ENCODE data around the gene CHN1.

CHN1 gene

DNA sequence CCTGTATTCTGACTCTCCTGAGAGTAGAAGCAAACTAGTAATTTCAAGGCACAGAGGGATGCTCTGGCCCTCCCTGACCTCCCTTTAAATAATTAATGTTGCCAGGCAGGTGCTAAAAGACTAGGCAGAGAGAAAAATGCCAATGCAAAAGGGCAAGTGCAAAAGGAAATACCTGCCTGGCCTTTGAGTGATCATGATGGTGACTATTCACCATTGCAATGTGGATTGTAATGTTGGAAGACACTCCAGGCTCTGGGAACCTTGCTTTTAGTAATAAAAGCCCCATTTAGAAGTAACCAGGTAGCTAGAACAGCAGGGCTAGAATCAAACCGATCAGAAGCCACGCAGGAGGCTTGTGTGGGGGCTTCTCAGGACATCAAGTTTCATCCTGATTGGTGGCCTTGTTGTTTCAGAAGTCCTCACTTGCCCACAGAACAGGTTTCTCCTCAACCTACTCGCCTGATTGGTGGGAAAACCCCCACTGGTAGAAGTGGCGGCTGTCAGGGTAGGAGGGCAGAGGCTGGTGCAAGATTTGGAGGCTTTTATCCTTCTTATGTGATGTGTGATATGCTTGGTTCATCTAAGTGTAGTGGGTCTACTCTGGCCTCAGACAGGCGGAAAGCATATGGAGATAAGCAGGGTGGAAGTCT is 224.9 kb downstream of the CHN1 start:
- DNase-seq, result no peak

DNA sequence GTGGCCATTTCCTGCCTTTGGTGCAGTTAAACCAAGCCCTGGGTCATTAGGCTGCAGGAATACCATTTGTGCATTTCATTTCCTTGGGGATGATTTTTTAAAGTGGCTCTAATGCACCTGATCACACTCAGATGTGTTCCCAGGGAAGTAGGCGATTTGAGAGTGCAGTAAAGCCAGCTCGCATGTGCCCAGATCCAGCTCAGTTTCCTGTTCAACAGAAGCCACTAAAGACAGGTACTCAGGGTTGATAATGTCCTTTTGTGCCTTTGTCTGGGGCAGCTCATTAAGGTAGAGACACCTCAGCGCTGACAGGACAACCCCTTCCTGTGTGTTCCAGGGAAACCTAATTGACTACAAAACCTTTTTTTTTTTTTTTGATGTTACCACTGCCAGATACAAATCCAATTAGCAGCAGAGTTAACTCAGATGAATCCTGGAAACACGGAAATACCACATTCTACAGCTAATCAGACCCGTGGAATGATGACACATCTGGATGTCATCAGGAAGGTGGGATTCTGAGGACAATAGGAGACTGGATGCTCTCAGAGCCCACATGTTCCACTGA is 225.7 kb downstream of the CHN1 start:
- no peak for DNase-seq

- peak; percentile 69 for DNase-seq
Observed at GRCh38 chr2:174778085-174778981, 226.8 kb downstream of the CHN1 start.

DNA sequence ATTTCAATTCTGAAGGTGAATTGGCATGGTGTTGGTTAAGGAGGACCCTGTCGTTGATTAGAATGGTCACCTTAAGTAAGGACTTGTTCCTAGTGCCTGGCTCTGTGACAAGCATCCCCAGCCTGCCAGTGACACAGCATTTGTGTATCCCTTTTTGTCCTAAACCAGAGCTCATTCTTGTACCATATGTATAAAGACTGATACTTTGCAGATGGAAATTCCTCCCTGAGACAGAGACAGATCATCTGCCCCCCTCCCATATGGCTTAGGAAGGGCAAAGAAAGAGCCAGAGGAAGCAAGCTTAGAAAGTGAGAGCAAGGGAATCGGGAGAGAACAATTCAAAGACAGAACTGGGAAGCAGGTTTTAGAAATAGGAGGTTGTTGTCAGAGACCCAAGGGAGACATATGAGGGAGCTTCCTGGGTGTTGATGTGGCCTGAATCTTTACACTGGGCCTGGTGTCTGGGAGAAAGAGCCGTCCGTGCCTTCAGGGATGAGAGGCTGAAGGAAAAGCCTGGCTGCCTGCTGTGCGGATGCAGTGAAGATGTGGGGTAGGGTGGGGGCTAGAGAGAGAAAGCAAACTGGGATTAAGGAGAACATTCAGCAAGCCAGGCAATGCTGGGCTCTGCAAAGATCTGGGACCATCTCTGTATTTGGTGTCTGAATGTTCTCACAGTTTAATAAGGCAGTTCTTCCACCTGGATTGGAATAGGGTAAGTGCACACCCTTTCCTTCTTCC is 227.7 kb downstream of the CHN1 start:
- no peak for DNase-seq

GRCh38 chr2:174776675-174777074 is 228.5 kb downstream of the CHN1 start:
- DNase-seq, result no peak

DNA sequence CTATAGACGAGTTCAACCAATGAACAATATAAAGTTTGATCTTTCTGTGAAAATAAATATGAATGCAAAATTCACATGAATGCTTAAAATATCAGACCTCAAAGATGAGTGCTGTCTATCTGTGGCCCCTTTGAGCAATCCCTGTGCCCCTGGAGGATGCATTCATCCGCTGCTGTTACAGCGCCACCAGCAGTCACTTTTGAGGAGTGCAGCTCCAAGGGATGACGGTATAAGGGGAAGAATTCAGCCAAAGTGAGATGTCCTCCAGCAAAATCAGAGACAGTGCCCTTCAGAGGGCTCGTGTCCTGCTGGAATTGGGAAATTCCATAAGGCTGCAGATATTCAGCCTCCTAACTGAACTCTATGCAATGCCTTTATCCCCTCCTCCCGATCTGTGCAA is 229.0 kb downstream of the CHN1 start:
- DNase-seq, result no peak

- DNase-seq, result no peak
Observed at GRCh38 chr2:174775571-174775980, 229.6 kb downstream of the CHN1 start.

DNA sequence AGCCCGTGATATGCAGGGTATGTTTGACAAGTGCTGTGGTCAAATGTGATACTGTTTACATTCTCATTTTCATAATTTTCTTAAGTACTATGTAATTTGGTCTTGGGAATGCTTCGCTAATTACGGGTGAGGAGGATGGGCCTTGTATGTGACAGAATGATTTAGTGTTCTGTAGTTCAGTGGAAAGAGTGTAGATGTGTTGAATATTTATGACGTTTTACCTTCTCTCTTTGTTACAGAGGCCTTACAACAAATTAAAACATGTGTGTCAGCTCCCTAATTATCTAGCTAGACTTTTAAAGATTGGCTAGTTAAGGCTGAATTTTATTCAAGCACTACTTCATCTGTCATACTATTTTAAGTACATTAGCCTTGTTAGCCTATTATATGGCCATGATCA is 230.3 kb downstream of the CHN1 start:
- no peak for DNase-seq

DNA sequence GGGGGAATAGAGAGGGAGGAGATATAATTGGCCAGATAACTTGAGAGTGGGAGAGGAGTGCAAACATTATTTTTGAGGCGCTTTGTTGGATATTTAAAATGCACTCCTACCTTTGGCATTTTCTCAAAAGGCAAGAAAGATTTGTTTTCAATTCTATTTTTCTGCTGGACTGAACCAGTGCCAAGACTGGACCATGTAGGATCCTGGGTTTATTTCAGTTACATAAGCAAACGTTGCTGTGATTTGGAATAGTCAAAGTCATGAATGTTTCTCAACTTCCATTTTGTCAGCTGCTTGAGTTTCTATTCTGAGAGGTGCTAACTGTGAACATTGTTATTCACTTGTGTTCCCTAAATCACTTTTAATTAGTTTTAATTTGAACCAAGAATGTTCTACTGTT is 232.0 kb downstream of the CHN1 start:
- DNase-seq, result no peak

- DNase-seq, result no peak
Observed at GRCh38 chr2:174772472-174772801, 232.7 kb downstream of the CHN1 start.

DNA sequence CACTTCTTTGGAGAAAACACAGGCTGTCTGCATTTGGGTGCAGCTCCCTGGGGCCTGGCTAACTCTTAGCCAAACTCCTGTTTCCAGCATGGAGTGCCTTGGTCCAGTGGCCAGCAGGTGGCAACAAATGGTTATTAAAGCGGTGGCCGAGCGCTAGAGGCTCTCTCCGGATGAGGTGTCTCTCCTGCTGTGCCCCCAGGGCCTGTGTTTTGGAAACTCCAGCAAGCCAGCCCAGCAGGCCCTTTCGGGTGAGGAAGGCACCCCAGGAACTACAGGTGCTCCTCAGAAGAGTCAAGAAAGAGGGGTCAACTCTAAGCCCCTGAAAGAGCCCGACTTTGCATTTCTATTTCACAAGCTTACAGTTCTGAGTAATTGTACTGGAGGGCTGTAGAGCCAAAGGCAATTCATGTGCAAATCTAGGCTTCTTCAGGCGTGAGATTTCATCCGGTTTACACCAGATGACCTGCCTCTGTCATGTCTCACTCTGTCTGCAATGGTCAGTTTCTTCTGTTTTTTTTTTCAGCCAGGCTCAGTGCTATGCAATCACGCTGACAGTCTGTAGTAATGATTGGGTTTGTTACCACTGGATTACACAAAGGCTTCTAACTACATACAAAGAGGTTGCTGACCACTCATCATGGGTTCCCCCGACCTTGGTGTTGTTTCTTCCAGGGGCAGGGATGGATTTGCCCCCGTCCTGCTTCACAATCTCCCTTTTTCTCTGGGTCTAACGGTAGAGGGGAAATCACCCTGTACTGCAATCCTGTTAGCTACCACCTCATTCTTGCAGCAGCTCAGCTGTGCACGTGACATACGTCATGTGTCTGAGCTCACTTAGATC is 233.3 kb downstream of the CHN1 start:
- DNase-seq, result peak; percentile 42

- no peak for DNase-seq
Observed at GRCh38 chr2:174771136-174771535, 234.0 kb downstream of the CHN1 start.

DNA sequence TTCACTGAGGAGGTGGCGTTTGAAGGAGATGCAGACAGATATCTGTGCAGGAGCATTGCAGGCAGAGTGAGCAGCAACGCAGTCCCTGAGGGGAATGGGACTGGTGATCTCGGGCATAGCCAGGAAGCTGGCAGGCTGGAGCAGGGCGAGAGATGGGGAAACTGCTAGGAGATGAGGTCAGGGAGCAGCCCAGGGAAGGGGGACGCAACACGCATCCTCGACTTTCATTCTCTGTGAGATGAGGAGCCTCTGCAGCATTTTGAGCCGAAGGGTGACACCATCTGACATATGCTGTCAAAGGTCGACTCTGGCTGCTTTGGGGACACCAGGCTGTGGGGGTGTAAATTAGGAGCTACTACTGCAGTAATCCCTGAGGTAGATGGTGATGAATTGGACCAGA is 236.6 kb downstream of the CHN1 start:
- DNase-seq, result no peak

DNA sequence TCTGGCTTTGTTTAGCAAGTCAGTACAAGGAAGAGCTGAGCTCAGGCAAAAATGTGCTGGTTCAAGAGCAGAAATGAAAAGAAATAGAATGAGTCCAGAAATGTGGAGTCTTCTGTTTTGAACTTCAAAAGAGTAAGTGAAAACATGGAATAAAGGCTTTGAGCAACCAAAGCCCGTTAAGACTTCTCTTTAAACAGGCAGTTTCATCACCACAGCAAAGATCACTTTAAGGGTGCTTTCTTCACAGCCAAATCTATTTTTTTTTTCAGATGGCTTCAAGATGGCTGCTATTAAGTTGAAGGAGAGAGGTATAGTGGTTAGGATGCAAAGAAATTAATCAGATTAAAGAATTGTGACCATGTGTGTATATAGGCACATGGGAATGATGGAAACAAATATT is 238.9 kb downstream of the CHN1 start:
- DNase-seq, result no peak

- no peak for DNase-seq
Observed at GRCh38 chr2:174765576-174765975, 239.6 kb downstream of the CHN1 start.

GRCh38 chr2:174764280-174765255 is 240.6 kb downstream of the CHN1 start, which contains the start of gene CHRNA1:
Gene CHRNA1, minus strand, starts transcription at chr2:174764472. Its CDS starts 78 bp downstream, at chr2:174764394.
- no peak for DNase-seq

- no peak for DNase-seq
Observed at GRCh38 chr2:174763780-174764179, 241.4 kb downstream of the CHN1 start.

- DNase-seq, result no peak
Observed at GRCh38 chr2:174762464-174762863, 242.7 kb downstream of the CHN1 start.

DNA sequence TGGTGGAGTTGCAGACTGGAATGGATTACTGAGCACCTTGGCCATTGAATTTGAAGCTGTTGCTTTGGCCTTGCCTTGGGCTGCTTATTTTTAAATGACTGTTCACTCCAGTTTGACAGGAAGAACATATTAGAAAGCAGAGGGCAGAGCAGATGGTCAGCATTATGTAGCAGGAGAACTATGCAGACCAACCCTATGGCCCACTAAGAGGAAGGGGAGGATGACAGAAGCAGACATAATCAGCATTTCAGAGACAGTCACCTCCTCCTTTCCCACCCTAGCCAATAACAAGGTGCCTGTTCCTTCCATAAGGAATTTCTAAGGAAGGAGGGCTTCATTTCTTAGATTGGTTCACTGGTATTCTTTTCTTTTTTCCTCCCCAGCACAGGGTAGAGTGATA is 243.3 kb downstream of the CHN1 start:
- no peak for DNase-seq

GRCh38 chr2:174760845-174761473 is 244.2 kb downstream of the CHN1 start:
- DNase-seq, result no peak

Data from activated naive CD4-positive, alpha-beta T cell treated with Interleukin-2 at 50 U/mL for 16 hours (primary cell).